HG02840 (cell line): ENCODE data around the gene LZTS3.
"Not testable (repeated sequence)": the region's sequence is repeated elsewhere in the genome, so short reads cannot be mapped to it uniquely, and the experiment has no call there.

Source experiments
- ATAC-seq: cut with Tn5 transposase; IDR thresholded peaks from one replicate; pipeline ENCODE4 v1.9.1; 2021; ENCODE audit warnings: mild to moderate bottlenecking, moderate library complexity, moderate number of reproducible peaks; ENCODE audit not compliant: unreplicated experiment, low FRiP score

LZTS3 gene

GRCh38 chr20:3168829-3169590 lies 4.3 kb downstream of the LZTS3 start:
- ATAC-seq, result no peak

DNA sequence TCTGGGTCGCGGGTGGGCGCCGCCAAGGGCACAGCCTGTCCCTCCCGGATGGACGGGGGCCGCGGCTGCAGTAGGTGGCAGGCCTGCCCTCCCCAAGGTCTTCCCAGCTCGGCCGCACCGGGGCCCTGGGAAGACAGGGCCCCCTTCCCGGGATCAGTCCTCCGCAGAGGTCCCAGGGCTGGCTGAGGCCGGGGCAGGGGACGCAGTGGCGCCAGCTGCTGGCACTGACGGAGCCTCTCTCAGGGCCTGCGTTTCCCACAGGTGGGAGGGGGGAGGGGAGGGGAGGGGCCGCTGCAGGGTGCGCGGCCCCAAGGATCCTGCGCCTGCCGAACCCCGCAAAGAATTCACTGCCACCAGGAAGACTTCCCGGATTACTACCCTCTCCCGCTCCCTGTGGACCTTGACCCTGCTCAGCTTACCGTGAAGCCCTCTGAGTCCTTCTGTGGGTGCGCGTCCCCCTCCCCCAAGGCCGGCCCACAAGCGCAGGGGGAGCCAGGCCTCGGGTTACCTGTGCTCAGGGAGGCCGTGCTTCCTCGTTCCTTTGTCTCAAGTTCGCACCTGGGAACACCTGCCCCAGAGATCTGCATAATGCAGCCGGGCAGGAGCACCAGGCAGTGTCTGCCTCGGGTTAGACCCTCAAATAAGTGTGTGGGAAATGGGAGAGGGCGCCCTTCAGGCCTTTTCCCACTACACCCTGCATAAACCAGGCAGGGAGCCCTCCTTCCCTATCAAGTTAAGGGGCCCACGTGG lies 5.1 kb downstream of the LZTS3 start:
- no peak for ATAC-seq

DNA sequence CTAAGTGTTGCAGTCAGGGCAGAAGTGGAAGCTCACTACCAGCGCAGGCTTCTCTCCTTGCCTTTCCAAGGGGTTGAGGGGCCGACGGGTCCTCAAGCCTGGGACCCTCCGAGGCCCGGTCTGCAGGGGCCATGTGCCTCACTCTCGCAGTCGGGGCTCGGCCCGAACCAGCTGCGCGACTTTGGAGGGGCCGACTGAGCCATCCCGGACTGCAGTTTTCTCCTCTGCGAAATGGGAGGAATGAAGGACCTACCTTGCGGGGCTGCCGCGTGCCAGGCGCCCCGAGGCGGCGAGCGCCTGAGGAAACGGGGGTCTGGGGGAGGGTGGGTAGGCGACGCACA lies 5.6 kb downstream of the LZTS3 start:
- ATAC-seq, result no peak

DNA sequence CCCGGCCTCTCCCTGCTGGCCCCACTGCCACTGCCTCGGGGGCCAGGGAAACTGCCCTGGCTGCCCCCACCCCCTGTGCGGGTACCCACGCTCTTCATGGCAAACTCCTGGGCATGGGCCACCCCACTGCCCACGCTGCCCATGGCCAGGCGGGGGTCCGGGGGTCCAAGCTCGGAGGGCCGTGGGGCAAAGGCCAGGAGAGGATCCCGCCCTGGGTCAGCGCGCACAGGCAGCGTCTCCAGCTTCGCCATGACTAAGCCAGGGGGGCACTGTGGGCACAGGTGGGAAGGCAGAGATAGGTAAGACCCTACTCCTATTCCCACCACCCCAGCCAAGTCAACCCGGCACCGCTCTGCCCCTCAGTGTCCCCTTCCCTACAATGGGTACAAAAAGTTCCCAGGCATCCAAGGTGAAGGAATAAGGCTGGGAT lies 6.4 kb downstream of the LZTS3 start:
- no peak for ATAC-seq

- ATAC-seq, result no peak
Observed at GRCh38 chr20:3166338-3166912, 6.9 kb downstream of the LZTS3 start.

DNA sequence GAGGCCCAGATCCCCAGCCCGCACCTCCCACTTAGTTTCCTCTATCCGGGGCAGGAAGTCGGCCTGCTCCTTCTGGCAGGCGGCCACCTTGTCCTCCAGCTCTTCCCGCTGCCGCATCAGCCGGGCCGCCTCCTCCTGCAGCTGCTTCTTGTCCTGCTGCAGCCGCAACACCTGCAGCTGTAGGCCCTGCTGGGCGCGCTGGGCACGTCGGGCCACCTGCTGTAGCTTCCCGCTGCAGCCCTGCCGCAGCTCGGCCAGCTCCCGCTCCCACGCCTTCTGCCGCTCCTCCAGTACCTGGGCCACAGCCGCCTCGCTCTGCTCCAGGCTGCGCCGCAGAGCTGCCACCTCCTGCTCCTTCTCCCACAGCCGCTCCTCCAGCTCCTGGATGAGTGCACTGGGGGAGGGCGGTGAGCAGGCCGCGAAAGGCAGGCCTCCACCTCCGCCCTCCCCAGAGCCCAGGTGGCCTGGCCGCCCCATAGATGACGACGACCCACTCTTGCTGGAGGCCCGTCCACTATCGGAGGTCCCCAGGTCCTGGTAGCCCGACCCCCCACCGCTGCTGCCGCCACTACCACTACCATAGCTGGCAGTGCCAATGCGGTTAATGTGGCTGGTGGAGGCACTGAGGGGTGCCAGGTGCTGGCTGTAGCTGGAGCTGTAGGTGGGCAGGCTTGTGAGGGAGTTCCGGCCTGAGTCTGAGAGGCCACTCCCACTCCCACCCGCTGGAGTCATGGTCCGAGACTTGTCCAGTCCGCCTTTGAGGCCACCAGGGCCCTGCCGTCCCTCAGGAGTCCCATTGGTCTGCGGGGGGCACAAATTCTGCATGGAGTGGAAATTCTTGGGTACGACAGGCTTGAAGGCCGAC lies 7.6 kb downstream of the LZTS3 start:
- ATAC-seq, result no peak

GRCh38 chr20:3164763-3165410 lies 8.5 kb downstream of the LZTS3 start:
- no peak for ATAC-seq

GRCh38 chr20:3164043-3164762 lies 9.1 kb downstream of the LZTS3 start:
- ATAC-seq, result no peak

DNA sequence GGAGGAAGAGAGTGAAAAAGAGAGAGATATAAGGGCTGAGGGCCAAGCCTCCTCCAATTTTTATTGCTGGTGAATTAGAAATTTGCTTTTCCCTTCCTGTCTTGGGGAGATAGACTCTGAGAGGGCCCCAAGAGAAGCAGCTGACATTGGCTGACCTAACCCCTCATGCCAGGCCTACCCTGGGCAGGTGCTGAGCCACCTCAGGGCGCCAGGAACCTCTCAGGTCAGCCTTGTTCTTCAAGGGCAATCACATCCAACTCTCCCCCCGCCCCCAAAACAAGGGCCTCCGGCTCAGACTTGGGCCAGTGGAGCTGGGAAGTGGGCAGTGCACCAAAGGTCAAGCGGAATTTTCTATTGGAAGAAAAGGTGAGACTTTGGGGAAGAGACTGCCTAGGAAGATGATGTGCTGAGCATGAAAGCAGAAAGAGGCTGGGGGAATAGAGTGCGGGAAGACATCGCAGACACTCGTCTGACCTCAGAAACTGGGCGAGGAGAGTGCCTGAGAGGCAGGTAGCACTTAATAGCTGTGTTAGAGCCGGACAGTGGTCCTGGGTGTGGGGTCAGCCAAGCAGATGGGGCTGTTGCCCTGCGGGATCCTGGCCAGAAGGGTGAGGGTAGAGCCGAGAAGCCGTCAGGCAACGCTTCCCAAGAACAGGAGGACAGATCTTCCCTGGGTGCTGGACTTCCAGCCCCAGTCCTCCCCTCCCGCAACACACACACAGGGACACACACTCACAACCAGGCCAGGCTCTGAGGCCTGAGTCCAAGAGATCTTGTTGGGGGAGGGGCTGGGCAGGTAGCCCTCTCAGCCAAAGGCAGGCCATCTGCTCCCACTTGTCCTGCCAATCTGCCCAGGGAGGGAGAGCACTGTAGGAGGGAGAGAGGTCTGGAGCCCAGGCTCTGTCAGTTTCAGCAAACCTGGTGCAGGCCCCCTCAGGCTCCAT lies 10.0 kb downstream of the LZTS3 start:
- ATAC-seq, result no peak

DNA sequence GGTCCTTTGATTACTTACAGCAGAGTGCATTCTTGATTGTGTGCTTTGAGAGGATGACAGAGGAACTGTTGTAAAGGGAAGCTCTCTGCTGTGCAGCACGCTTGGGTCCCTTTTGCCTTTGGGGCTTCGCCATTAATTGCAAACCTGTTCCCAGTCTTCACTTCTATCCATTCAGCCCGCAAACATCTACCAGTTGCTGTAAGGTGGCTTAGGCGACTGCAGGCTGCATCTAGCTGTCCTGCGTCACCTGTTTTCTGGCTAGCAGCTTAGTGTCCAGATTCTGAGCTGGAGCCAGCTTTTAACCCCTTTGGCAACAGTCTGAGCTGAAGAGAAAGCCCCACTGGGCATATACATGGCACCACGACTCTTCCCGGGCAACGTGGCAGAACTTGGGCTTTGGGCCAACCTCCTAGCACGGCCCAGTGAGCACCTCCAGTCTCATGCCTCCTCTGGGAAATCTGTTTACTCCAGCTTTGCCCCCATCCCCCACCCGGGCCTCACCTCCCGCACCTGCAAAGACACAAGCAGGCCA lies 11.2 kb downstream of the LZTS3 start:
- no peak for ATAC-seq

DNA sequence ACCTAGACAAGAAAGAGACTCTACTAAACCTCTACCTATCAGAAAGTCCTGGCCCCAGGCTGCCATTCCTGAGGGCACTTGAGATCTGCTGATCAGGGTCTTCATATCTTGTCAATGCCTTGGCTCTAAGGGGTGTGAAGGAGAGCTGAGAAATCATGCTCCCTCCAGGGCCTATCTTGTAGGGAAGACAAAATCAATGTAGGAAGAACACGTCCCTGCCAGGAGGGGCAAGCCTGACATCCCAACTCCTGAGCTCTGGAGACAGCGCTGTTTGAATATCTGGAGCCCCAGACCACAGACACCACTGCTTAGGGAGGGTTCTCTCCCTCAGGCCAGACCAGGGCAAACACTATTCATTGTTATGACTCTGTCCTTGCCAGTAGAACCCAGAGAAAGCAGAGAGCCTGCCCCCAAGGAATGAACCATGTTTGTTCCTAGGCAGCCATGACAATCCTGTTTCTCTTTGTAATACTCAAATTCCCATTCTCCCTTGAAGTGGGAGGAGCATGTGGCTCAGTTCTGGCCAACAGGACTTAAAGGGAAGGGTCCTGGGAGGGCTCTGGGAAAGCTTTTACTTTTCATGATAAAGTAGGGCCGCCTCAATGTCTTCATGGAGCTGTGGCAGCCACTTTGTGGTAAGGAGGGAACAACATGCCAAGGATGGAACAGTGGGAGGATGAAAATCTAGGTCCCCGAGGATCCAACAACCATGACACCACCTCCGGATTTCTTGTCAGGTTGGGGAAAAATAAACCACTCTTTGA lies 11.9 kb downstream of the LZTS3 start:
- ATAC-seq, result no peak

GRCh38 chr20:3160418-3160817 lies 12.9 kb downstream of the LZTS3 start:
- ATAC-seq, result no peak

DNA sequence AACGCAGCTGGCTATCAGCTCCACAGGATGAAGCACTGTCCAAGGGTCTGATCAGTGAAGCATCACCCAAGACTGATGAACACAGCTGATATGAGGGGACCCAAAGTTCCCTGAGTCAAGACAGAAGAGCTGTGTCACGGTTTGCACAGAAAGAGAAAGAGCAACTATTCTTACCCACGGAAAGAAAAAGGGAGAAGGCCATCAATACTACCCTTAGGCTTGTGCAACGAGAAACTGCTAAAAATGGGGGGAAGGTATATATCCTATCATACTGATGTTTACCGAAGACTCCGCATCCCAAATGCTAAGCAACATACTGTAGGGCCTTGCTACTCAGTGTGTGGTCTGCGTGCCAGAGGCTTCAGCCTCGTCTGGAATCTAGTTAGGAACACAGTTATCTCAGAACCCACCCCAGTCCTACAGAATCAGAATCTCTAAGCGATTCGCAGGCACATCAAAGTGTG lies 14.3 kb downstream of the LZTS3 start:
- no peak for ATAC-seq

DNA sequence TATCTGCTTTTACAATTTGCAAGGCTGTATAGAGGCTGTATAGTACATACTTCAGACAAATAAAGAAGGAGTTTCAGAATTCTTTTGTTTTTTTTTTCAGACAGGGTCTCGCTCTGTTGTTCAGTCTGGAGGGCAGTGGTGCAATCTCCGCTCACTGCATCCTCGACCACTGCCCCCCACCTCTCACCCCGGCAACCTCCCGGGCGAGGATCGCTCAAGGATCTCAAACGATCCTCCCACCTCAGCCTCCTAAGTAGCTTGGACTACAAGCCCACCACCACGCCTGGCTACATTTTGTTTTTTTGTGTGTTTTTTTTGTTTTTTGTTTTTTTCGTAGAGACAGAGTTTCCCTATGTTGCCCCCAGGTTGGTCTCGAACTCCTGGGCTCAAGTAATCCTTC lies 15.5 kb downstream of the LZTS3 start:
- no peak for ATAC-seq

DNA sequence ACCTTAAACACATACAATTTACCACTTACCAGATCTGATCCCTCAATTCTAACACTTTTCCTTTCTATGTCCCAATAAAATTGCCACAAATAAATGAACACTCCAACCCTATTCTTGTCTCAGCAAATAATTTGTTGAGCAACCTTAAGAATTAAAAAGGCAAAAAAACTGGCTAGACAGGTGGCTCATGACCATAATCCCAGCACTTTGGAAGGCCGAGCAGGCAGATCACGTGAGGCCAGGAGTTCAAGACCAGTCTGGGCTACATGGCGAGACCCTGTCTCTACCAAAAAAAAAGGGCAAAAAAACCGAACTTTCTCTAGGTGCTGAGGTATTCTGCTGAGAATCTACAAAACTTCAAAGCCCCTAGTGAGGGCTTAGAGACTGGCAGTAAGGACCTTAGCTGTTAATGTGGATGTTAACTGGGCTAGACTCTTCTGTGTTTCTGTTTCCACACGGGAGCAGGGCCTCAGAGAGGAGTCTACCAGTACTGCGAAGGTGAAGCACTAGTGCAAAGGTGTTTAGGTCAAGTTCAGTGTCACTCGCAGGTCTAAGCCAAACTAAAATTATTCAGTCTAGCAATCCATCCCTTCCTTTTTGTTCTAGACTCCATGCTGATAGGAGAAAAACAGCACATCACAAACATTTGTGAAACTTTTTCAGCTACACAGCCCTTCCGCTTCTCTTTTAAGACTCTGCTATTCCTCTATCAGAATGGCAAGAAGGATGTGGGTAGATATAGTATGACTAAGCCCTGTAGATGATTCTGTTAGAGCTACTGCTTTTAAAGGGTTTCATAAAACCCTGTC lies 16.3 kb downstream of the LZTS3 start:
- ATAC-seq, result no peak

- not testable (repeated sequence) for ATAC-seq
Observed at GRCh38 chr20:3152057-3152644, 21.2 kb downstream of the LZTS3 start.
